GM23338 (cell line): ENCODE measurements around the gene MDGA2. TPM values are rescaled to one million over a fixed set of nuclear protein-coding genes. Genes with fewer than 3 reads are reported as not detected.

Experiments
- ATAC-seq: fragments of 200-7000 bp; cut with Tn5 transposase; 3 replicates; pipeline ENCODE4 v1.9.1; 2020
- DNase-seq: peaks from one replicate; pipeline ENCODE4 v3.0.0-alpha.2; 2015; ENCODE audit warnings: low spot score
- H2AFZ ChIP-seq: fragments of 200-600 bp; sonication (generic); 2 replicates; pipeline ENCODE4 v1.8.0; 2016; ENCODE audit warnings: antibody characterized with exemption, mild to moderate bottlenecking, moderate library complexity
- H3F3A ChIP-seq: fragments of 200-600 bp; sonication (generic); replicated peaks from 2 replicates; pipeline ENCODE4 v1.8.0; 2017; ENCODE audit warnings: antibody characterized with exemption, mixed run types, low read depth
- H3K27ac ChIP-seq: fragments of 200-600 bp; sonication (generic); 2 replicates; pipeline ENCODE4 v1.6.1; 2016; ENCODE audit warnings: low read depth
- H3K27me3 ChIP-seq: fragments of 200-600 bp; sonication (generic); 2 replicates; pipeline ENCODE4 v1.8.0; 2016; ENCODE audit warnings: mild to moderate bottlenecking, mixed run types, moderate library complexity; ENCODE audit not compliant: insufficient read depth
- H3K36me3 ChIP-seq: fragments of 200-600 bp; sonication (generic); 2 replicates; pipeline ENCODE4 v1.8.0; 2016; ENCODE audit warnings: mild to moderate bottlenecking; ENCODE audit not compliant: insufficient read depth
- H3K4me1 ChIP-seq: fragments of 200-600 bp; sonication (generic); 2 replicates; pipeline ENCODE4 v1.8.0; 2016; ENCODE audit warnings: mild to moderate bottlenecking, moderate library complexity; ENCODE audit not compliant: insufficient read depth
- H3K4me2 ChIP-seq: fragments of 200-600 bp; sonication (generic); 2 replicates; pipeline ENCODE4 v1.7.1; 2017; ENCODE audit warnings: mixed run types
- H3K4me3 ChIP-seq: fragments of 200-600 bp; sonication (generic); 2 replicates; pipeline ENCODE4 v1.6.1; 2016; ENCODE audit warnings: mixed run types
- H3K79me2 ChIP-seq: fragments of 200-600 bp; sonication (generic); replicated peaks from 2 replicates; pipeline ENCODE4 v1.8.0; 2017; ENCODE audit warnings: mild to moderate bottlenecking; ENCODE audit not compliant: insufficient read depth
- H3K9me2 ChIP-seq: fragments of 200-600 bp; sonication (generic); 2 replicates; pipeline ENCODE4 v1.8.0; 2017; ENCODE audit not compliant: insufficient read depth
- H4K20me1 ChIP-seq: fragments of 200-600 bp; sonication (generic); replicated peaks from 2 replicates; pipeline ENCODE4 v1.8.0; 2017; ENCODE audit warnings: mild to moderate bottlenecking; ENCODE audit not compliant: insufficient read depth
- H3K27ac Mint-ChIP-seq: 2 replicates; pipeline ENCODE4 v1.8.0; 2020; ENCODE audit warnings: inconsistent platforms, mild to moderate bottlenecking, moderate library complexity, mixed read lengths
- H3K27me3 Mint-ChIP-seq: 3 replicates; pipeline ENCODE4 v1.8.0; 2022; ENCODE audit warnings: low read depth, mild to moderate bottlenecking, moderate library complexity, mixed read lengths, inconsistent platforms; ENCODE audit not compliant: insufficient read depth, poor library complexity
- H3K36me3 Mint-ChIP-seq: 3 replicates; pipeline ENCODE4 v1.8.0; 2021; ENCODE audit warnings: low read depth, mild to moderate bottlenecking, inconsistent platforms, moderate library complexity, mixed read lengths
- H3K4me1 Mint-ChIP-seq: 3 replicates; pipeline ENCODE4 v1.8.0; 2020; ENCODE audit warnings: mild to moderate bottlenecking, inconsistent platforms, mixed read lengths
- H3K4me3 Mint-ChIP-seq: 3 replicates; pipeline ENCODE4 v1.8.0; 2021; ENCODE audit warnings: moderate library complexity, mild to moderate bottlenecking, inconsistent platforms, mixed read lengths
- H3K9me3 Mint-ChIP-seq: 3 replicates; pipeline ENCODE4 v1.8.0; 2020; ENCODE audit warnings: moderate library complexity, mild to moderate bottlenecking, inconsistent platforms, mixed read lengths
- CREB1 ChIP-seq: fragments of 250-450 bp; sonication (Bioruptor Pico); IDR thresholded peaks from 2 replicates; pipeline ENCODE4 v1.5.0; 2020; ENCODE audit warnings: low read depth, mild to moderate bottlenecking, moderate library complexity
- ETS1 ChIP-seq: IDR thresholded peaks from 2 replicates; pipeline ENCODE4 v1.6.1; 2016; ENCODE audit warnings: antibody characterized with exemption
- EZH2 ChIP-seq: fragments of 200-600 bp; sonication (generic); IDR thresholded peaks from one replicate; pipeline ENCODE4 v1.8.0; 2017; ENCODE audit warnings: antibody characterized with exemption, mild to moderate bottlenecking, low read depth; ENCODE audit not compliant: unreplicated experiment
- EZH2phosphoT487 ChIP-seq: fragments of 200-600 bp; sonication (generic); IDR thresholded peaks from one replicate; pipeline ENCODE4 v1.8.1; 2018; ENCODE audit warnings: antibody characterized with exemption; ENCODE audit not compliant: unreplicated experiment
- JUNB ChIP-seq: IDR thresholded peaks from one replicate; pipeline ENCODE4 v1.6.1; 2016; ENCODE audit warnings: antibody characterized with exemption; ENCODE audit not compliant: unreplicated experiment
- NANOG ChIP-seq: IDR thresholded peaks from 2 replicates; pipeline ENCODE4 v1.6.1; 2016; ENCODE audit warnings: antibody characterized with exemption, borderline replicate concordance
- ZNF114 ChIP-seq: fragments of 250-450 bp; sonication (Bioruptor Pico); IDR thresholded peaks from 2 replicates; pipeline ENCODE4 v1.5.0; 2020; ENCODE audit warnings: mild to moderate bottlenecking, moderate library complexity
- ZNF331 ChIP-seq: fragments of 250-450 bp; sonication (Bioruptor Pico); IDR thresholded peaks from 2 replicates; pipeline ENCODE4 v1.5.0; 2020; ENCODE audit warnings: low read depth, mild to moderate bottlenecking, moderate library complexity
- ZNF462 ChIP-seq: fragments of 250-450 bp; sonication (Bioruptor Pico); IDR thresholded peaks from 2 replicates; pipeline ENCODE4 v1.5.0; 2020; ENCODE audit warnings: mild to moderate bottlenecking, moderate library complexity
- polyA plus RNA-seq: library from polyadenylated mRNA; unstranded; fragments of >200 nt; fragmentation: Nextera tagmentation; extraction: Ambion mirVana; gene quantifications from 2 replicates; pipeline ENCODE4 v1.2.1, GENCODE V29; 2016
- total RNA-seq: library from RNA; depleted of rRNA; stranded (reverse); fragments of >200 nt; shearing (Covaris generic); gene quantifications from 2 replicates; pipeline ENCODE4 v1.2.3, GENCODE V29; 2014

The MDGA2 gene
- total and polyA plus RNA-seq, 2 experiments from 2014 or later, result 0.68 to 1.7 TPM

- TF ChIP-seq ZNF462 (no peak), EZH2 (no peak)
Measured at GRCh38 chr14:46840944-46841720, 834.3 kb downstream of the MDGA2 start (continued).

- Histone ChIP-seq H3K4me3 (no peak overlapping the region), H3K4me1 (peaks cover 28% of the 10 kb centered on the region), H3F3A (no peaks in the 10 kb centered on the region), H4K20me1 (no peaks in the 10 kb centered on the region), H3K27me3 (no peaks in the 10 kb centered on the region), H3K36me3 (no peaks in the 10 kb centered on the region), H3K79me2 (no peaks in the 10 kb centered on the region), H3K27ac (no peak overlapping the region), H2AFZ (no peak overlapping the region), H3K4me2 (no peak overlapping the region), H3K9me2 (no peaks in the 10 kb centered on the region)
- Mint-ChIP-seq H3K4me3 (no peak overlapping the region), H3K4me1 (peaks cover 28% of the 10 kb centered on the region), H3K9me3 (peaks cover 4% of the 10 kb centered on the region; the same call in 2 of the 3 replicates), H3K27me3 (no peaks in the 10 kb centered on the region), H3K27ac (no peak overlapping the region), H3K36me3 (no peaks in the 10 kb centered on the region)
- no peak for TF ChIP-seq ZNF331 (CRISPR knock-in tag)
- no peak for TF ChIP-seq NANOG
- no peak for TF ChIP-seq EZH2
- no peak for TF ChIP-seq ZNF114 (CRISPR knock-in tag)
- TF ChIP-seq EZH2phosphoT487, result no peak
- no peak for TF ChIP-seq ETS1
- TF ChIP-seq JUNB, result no peak
- no peak for TF ChIP-seq CREB1 (CRISPR knock-in tag)
- DNase-seq (no peak), ATAC-seq (peak; percentile 79)
Measured at GRCh38 chr14:46820291-46820690, 855.1 kb downstream of the MDGA2 start.
